ENCODE data around the gene WIZ.

Gene WIZ

GRCh38 chr19:15445807-15446376 is 3.9 kb downstream of the WIZ start:
- DNase-seq (ENCODE audit: low spot score): no peak
- no peak for FAIRE-seq

- no peak for DNase-seq (ENCODE audit: low spot score)
- no peak for FAIRE-seq
Measured at GRCh38 chr19:15445227-15445605, 4.5 kb downstream of the WIZ start.

GRCh38 chr19:15444505-15445226 is 5.1 kb downstream of the WIZ start:
- no peak for DNase-seq (ENCODE audit: low spot score)
- no peak for FAIRE-seq

- FAIRE-seq (no peak), DNase-seq (ENCODE audit: low spot score) (no peak)
Measured at GRCh38 chr19:15443838-15444237, 5.9 kb downstream of the WIZ start.

- DNase-seq (ENCODE audit: low spot score): no peak
- no peak for FAIRE-seq
Measured at GRCh38 chr19:15443325-15443724, 6.4 kb downstream of the WIZ start.

- DNase-seq (ENCODE audit: low spot score) (no peak), FAIRE-seq (no peak)
Measured at GRCh38 chr19:15442142-15442920, 7.4 kb downstream of the WIZ start.

GRCh38 chr19:15441317-15441716 is 8.4 kb downstream of the WIZ start:
- DNase-seq (ENCODE audit: low spot score) (no peak), FAIRE-seq (no peak)

- FAIRE-seq: no peak
- no peak for DNase-seq (ENCODE audit: low spot score)
Measured at GRCh38 chr19:15439821-15440641, 9.7 kb downstream of the WIZ start.

GRCh38 chr19:15439078-15439799 is 10.5 kb downstream of the WIZ start:
- no peak for FAIRE-seq
- no peak for DNase-seq (ENCODE audit: low spot score)

GRCh38 chr19:15438577-15438976 is 11.2 kb downstream of the WIZ start:
- FAIRE-seq (no peak), DNase-seq (ENCODE audit: low spot score) (no peak)

GRCh38 chr19:15438124-15438496 is 11.6 kb downstream of the WIZ start:
- FAIRE-seq: no peak
- no peak for DNase-seq (ENCODE audit: low spot score)

- no peak for FAIRE-seq
- DNase-seq (ENCODE audit: low spot score): no peak
Measured at GRCh38 chr19:15437355-15438123, 12.2 kb downstream of the WIZ start.

- no peak for FAIRE-seq
- no peak for DNase-seq (ENCODE audit: low spot score)
Measured at GRCh38 chr19:15436826-15437110, 13.0 kb downstream of the WIZ start.

GRCh38 chr19:15436012-15436825 is 13.5 kb downstream of the WIZ start:
- DNase-seq (ENCODE audit: low spot score) (no peak), FAIRE-seq (no peak)

GRCh38 chr19:15433519-15434069 is 16.2 kb downstream of the WIZ start:
- no peak for DNase-seq (ENCODE audit: low spot score)
- FAIRE-seq: no peak

- no peak for FAIRE-seq
Measured at GRCh38 chr19:15432629-15433518, 16.9 kb downstream of the WIZ start.

GRCh38 chr19:15432018-15432494 is 17.7 kb downstream of the WIZ start:
- FAIRE-seq: no peak
- no peak for DNase-seq (ENCODE audit: low spot score)

More at GRCh38 chr19:15432629-15433518, 16.9 kb downstream of the WIZ start:
- peak; percentile 93 for DNase-seq (ENCODE audit: low spot score)

GRCh38 chr19:15431396-15432017 is 18.2 kb downstream of the WIZ start:
- no peak for DNase-seq (ENCODE audit: low spot score)
- no peak for FAIRE-seq
